GM15510 (cell line): ENCODE data around the gene HOMER2.

Source experiments
- POLR2A ChIP-seq: IDR thresholded peaks from 3 replicates; pipeline ENCODE4 v1.6.1; 2011; ENCODE audit warnings: borderline replicate concordance; ENCODE audit not compliant: insufficient read length; ENCODE audit errors: extremely low read depth

HOMER2 gene

DNA sequence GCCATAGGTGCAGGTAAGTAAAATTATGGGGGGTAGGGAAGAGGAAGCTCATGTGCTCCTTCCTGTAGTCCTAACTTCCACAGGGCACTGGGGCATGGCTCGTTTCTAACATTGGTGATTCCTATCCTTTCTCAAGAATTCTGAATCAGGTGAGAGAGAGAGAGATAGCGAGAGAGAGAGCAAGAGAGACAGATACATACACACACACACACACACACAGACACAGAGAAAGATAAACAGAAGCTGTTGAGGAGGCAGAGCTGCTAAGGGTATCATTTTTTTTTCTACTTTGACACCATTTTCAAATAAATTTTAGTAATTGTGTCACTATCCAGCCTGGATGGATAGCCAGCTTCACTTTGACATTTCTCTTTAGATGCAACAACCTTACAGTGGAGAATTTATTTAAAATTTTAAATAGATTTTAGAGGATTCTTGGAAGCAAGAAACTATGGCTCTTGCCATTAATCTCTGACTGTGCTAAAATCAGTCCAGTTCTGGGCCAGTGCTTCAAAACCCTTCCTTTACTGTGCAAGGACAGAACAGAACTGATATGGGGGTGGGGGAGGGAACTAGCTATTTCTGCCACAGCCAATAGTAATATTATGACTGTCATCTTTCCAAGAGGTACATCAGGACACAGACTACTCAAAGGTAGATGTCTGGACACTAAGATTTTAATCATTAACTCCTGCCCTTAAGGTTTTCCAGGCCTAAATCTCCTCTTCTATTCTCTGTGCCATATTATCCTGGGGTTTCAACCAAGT, 18.9 kb upstream of the HOMER2 start:
- TF ChIP-seq POLR2A: no peak

DNA sequence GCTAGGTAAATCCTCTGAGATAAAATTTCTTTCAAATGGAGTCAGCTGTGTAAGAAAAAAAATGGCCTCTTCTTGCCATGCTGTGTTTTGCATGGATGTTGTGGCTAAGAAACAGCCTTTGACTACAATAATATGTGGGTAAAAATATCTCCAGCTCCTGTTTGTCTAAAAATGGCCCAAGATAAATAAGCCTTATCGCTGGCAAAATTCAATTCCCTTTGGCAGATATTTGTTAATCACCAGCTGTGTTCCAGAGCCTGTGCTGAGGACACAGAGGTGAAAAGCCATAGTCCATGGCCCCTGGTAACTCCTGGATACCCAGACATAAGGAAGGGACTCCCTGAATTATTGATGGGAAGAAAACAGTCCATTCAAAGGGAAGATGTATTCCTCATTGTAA, 18.2 kb upstream of the HOMER2 start:
- TF ChIP-seq POLR2A: no peak

- no peak for TF ChIP-seq POLR2A
These were observed 17.7 kb upstream of the HOMER2 start for GRCh38 chr15:82970078-82970686.

DNA sequence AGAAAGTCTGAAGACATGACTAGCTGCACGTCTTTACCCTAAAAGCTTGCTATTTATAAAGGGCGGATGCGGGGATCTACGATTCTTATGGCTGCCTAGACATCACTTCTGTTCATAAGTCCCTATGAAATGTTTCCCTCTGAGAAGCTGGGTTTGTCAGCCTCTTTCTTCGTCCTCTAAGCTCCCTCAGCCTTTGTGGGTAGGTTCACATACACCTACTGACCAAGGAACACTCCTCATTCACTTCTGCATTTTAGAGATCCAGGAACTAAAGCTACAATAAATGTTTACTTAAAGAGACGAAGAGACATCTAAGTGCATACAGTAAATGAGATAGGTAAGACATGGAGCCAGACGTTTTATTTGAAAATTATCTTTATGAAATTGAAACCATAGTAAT, 16.8 kb upstream of the HOMER2 start:
- no peak for TF ChIP-seq POLR2A

GRCh38 chr15:82968066-82968465, 15.5 kb upstream of the HOMER2 start:
- TF ChIP-seq POLR2A: no peak

GRCh38 chr15:82966671-82967071, 14.2 kb upstream of the HOMER2 start:
- no peak for TF ChIP-seq POLR2A

DNA sequence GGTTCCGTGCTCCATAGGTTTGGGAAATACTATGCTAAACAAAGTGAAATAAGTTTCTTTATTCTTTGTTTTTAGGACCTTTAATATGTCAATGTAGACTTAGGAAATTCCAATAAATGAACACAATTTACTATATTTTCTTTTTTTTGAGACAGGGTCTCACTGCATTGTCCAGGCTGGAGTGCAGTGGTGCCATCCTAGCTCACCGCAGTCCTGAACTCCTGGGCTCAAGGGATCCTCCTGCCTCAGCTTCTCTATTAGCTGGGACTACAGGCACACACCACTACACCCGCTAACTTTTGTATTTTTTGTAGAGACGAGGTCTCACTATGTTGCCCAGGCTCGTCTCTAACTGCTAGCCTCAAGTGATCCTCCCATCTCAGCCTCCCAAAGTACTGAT, 12.4 kb upstream of the HOMER2 start:
- TF ChIP-seq POLR2A: no peak

- no peak for TF ChIP-seq POLR2A
These were observed 11.2 kb upstream of the HOMER2 start for GRCh38 chr15:82963471-82964341.

- no peak for TF ChIP-seq POLR2A
These were observed 8.2 kb upstream of the HOMER2 start for GRCh38 chr15:82960766-82961165.

DNA sequence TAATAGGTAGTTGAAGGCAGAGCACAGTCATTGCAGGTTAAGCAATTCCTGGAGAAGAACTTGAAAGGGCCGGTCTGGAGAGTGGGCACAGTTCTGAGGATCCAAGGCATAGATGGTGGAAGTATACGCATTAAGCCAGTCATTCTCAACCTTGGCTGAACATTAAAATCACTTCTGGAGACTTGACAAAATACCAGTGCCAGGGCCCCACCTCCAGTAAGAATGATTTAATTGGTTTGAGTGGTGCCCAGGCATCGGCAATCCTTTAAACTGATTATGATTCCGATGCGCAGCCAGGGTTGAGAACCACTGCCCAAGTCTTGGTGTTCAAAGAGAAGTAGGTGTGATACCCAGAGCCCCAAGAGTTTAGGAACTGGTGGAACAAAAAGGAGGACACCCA, 6.9 kb upstream of the HOMER2 start:
- no peak for TF ChIP-seq POLR2A

DNA sequence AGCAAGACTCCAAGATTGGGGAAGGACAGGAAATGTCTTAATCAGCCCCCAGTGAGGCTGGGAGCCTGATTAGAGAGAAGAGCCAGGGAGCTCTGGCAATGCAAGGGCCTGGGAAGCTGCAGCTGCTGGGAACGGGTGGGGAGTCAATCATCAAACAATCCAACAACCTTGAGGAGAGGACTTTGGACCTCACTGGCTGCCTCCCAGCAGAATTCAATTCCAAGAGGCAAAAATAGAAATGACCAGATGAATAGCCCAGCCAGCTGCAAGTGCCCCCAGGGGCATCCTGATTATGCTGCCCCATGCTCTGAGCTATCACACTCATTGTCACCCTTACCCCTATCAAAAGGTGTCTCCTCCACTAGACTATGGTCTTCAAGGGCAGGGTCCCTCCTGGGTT, 6.1 kb upstream of the HOMER2 start:
- no peak for TF ChIP-seq POLR2A

GRCh38 chr15:82951472-82952157, 905 bp downstream of the HOMER2 start:
- no peak for TF ChIP-seq POLR2A

GRCh38 chr15:82950746-82951370, 1.7 kb downstream of the HOMER2 start:
- TF ChIP-seq POLR2A: no peak

- no peak for TF ChIP-seq POLR2A
These were observed 2.2 kb downstream of the HOMER2 start for GRCh38 chr15:82950295-82950694.
